Measurements from ENCODE around the gene MBOAT1.

MBOAT1 gene

DNA sequence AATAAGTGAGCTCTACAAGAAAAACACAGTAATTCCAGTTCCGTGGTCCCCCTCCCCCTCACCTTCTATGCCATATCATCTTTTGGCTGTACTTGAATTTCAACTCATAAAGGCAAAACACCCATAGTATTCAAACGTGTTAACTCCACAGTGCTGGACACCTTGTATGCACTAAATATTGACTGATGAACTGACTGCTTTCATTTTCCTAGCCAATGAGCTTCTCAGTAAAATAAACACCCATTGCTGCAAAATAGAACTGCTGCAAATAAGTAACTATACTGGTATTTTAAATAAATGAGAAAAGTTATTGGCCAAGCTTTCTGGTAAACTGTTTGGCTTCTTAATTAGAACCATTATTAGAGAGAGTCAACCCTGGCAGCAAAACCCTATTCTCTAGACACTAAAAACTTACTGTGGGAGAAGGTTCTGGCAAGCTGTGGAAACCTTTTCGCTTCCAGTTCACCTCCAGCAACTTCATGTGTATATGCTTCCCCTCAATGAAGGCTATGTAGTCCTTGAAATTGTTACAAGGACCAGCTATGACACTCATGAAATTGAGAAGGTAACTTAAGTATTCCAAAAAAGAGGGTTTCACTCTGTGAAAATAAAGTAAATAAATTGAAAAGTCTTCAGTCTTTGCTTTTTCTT, 86.0 kb downstream of the MBOAT1 start:
- Histone ChIP-seq H3K4me1 (ENCODE audit: control insufficient read depth, low read depth, low read length) (peaks cover 8% of the 10 kb centered on the region), H3K4me3 (ENCODE audit: low read length) (no peak overlapping the region)

DNA sequence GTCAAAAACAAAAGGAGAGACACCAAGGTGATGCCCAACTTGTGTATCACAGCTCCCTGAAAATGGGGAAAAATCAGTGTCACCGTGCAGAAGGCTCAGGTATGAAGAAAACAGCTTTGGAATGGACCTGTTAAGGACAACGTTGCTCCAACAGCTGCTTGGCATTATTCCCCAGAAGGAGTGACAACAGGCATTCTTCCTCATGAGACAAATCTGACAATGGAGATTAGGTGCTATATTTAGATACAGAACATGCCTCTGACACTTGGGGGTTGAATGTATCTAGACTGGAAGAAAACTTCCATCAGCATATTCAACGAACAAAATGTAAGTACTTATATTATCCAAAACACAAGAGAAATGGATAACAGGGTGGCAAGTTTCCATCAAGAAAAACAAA, 87.7 kb downstream of the MBOAT1 start:
- no peaks in the 10 kb centered on the region for H3K9me3 ChIP-seq (ENCODE audit: control insufficient read depth, low read depth, low read length)
- H3K27ac ChIP-seq (ENCODE audit: low read length), result no peak overlapping the region
- H3K4me3 ChIP-seq (ENCODE audit: low read length), result no peak overlapping the region
- H3K9ac ChIP-seq (ENCODE audit: low read length), result no peak overlapping the region
- no peaks in the 10 kb centered on the region for H3K27me3 ChIP-seq (ENCODE audit: control insufficient read depth, insufficient read depth, low read length)
- H3K36me3 ChIP-seq (ENCODE audit: control insufficient read depth, low read depth, low read length), result no peaks in the 10 kb centered on the region
- peaks cover 8% of the 10 kb centered on the region for H3K4me1 ChIP-seq (ENCODE audit: control insufficient read depth, low read depth, low read length)

More for the DNA sequence above, 86.0 kb downstream of the MBOAT1 start:
- Histone ChIP-seq H3K9me3 (ENCODE audit: control insufficient read depth, low read depth, low read length) (no peaks in the 10 kb centered on the region), H3K9ac (ENCODE audit: low read length) (no peak overlapping the region), H3K27ac (ENCODE audit: low read length) (no peak overlapping the region), H3K36me3 (ENCODE audit: control insufficient read depth, low read depth, low read length) (no peaks in the 10 kb centered on the region), H3K27me3 (ENCODE audit: control insufficient read depth, insufficient read depth, low read length) (no peaks in the 10 kb centered on the region)

DNA sequence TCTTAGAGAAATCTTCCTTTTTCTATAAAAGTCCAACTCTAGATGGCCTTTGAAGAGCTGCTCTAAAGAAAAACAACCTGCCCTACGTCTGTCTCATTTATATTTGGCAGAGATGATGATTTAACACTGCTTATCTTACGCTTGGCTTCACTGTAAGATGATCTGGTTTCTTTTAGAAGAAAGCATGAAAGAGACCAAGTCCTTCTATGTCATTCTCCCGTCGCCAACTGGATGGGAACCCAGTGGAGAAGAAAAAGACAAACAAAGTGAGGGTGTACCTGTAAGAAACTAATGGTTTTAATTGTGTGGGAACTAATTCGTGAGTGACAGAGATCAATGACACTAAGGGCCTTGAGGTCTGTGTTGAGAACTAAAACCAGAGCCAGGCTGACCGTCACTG, 92.8 kb downstream of the MBOAT1 start:
- no peaks in the 10 kb centered on the region for H3K9me3 ChIP-seq (ENCODE audit: control insufficient read depth, low read depth, low read length)
- no peaks in the 10 kb centered on the region for H3K4me1 ChIP-seq (ENCODE audit: control insufficient read depth, low read depth, low read length)
- no peaks in the 10 kb centered on the region for H3K36me3 ChIP-seq (ENCODE audit: control insufficient read depth, low read depth, low read length)
- no peak overlapping the region for H3K27ac ChIP-seq (ENCODE audit: low read length)
- H3K4me3 ChIP-seq (ENCODE audit: low read length), result no peak overlapping the region
- H3K9ac ChIP-seq (ENCODE audit: low read length), result no peak overlapping the region
- no peaks in the 10 kb centered on the region for H3K27me3 ChIP-seq (ENCODE audit: control insufficient read depth, insufficient read depth, low read length)

DNA sequence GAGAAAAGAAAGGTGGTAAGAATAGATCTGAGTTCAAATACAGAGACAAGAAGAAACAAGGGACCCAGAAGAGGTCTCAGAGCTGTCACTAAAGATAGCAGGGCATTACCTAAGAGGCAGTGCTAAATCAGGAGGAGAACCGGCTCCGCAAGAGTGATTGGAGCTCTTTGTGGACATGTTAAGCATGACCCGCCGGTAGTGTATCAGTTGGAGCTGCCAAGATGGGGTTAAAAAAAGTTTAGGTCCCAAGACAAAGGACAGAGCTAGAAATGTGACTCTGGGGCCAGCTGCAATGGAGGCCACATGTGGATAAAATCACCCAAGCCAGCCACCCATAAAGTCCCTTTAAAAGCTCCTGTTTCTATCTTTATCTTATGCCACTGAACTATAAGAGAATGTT, 93.4 kb downstream of the MBOAT1 start:
- no peak overlapping the region for H3K27ac ChIP-seq (ENCODE audit: low read length)
- H3K9me3 ChIP-seq (ENCODE audit: control insufficient read depth, low read depth, low read length), result no peaks in the 10 kb centered on the region
- H3K4me3 ChIP-seq (ENCODE audit: low read length), result no peak overlapping the region
- no peaks in the 10 kb centered on the region for H3K36me3 ChIP-seq (ENCODE audit: control insufficient read depth, low read depth, low read length)
- H3K27me3 ChIP-seq (ENCODE audit: control insufficient read depth, insufficient read depth, low read length), result no peaks in the 10 kb centered on the region
- no peak overlapping the region for H3K9ac ChIP-seq (ENCODE audit: low read length)
- no peaks in the 10 kb centered on the region for H3K4me1 ChIP-seq (ENCODE audit: control insufficient read depth, low read depth, low read length)

DNA sequence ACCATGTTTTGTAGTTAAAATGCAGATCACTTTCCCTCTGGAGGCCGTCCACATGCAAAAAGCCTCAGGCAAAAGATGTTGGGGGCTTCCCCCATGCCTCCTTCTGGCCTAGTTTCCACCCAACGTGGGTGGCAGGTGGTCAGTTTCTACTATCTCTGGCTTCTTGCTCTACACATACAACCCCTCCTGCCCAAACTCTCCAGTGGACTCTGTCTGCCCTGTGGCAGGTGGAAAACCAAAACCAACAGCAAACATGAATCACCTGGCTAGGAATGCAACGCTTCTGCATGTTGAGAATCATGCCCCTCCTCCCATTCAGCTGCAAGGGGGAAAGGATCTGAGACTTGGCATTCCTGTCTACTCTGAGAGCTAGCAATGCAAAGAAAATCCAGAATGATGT, 94.8 kb downstream of the MBOAT1 start:
- no peaks in the 10 kb centered on the region for H3K4me1 ChIP-seq (ENCODE audit: control insufficient read depth, low read depth, low read length)
- H3K4me3 ChIP-seq (ENCODE audit: low read length), result no peak overlapping the region
- H3K9me3 ChIP-seq (ENCODE audit: control insufficient read depth, low read depth, low read length), result no peaks in the 10 kb centered on the region
- H3K36me3 ChIP-seq (ENCODE audit: control insufficient read depth, low read depth, low read length), result no peaks in the 10 kb centered on the region
- H3K27me3 ChIP-seq (ENCODE audit: control insufficient read depth, insufficient read depth, low read length), result no peaks in the 10 kb centered on the region
- no peak overlapping the region for H3K27ac ChIP-seq (ENCODE audit: low read length)
- H3K9ac ChIP-seq (ENCODE audit: low read length), result no peak overlapping the region

DNA sequence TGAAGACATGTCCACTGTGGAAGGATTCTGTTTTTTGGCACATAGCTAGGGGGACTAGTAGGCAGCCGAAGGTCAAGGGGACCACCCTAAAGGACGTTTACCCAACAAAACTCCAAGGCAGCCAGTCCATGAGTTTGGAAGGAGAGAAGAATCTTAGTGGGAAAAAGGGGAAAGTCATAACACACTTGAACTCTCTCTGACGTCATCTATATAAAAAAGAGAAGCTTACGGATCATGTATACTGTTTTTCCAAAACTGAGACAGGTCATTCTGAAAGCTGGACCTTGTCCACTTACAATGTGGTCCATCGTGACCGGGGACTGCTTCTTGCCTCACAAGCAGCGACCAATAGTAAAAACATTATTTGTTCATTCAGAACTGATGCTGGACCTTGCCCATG, 95.5 kb downstream of the MBOAT1 start:
- no peaks in the 10 kb centered on the region for H3K36me3 ChIP-seq (ENCODE audit: control insufficient read depth, low read depth, low read length)
- H3K4me3 ChIP-seq (ENCODE audit: low read length), result no peak overlapping the region
- H3K4me1 ChIP-seq (ENCODE audit: control insufficient read depth, low read depth, low read length), result no peaks in the 10 kb centered on the region

DNA sequence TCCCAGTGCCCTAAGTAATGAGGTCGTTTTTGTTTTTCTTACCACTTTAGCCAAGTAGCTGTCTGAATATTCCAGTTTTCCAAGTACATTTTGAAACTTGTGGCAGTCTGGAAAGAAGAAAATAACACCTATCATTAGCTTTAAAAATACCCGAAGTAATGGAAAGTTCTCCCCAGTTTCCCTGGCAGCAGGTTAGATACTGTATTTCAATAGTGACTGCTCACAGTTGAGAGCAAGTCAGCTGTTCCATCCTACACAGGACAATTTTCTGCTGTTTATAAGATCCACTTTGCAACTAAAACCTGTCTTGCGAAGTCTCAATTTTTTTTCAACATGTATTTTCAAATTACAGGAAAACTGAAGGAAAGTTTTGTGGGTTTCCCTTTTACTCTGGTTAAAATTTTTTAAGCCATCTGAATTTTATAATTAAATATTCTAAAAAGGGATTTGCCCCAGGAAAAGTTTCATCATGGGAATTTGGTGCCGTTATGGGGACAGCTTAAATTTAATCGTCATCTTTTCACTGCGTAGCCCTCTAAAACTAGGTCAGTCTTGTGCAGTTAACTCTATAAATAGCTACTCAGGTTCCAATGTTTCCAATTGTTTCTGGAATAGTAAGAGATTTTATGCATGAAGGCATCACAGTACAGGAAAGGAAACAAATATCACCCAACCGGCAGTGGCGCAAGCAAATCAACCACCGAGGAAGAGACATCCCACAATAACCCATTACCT, 96.9 kb downstream of the MBOAT1 start:
- Histone ChIP-seq H3K27me3 (ENCODE audit: control insufficient read depth, insufficient read depth, low read length) (no peaks in the 10 kb centered on the region), H3K4me3 (ENCODE audit: low read length) (no peak overlapping the region), H3K9ac (ENCODE audit: low read length) (no peak overlapping the region), H3K36me3 (ENCODE audit: control insufficient read depth, low read depth, low read length) (no peaks in the 10 kb centered on the region), H3K9me3 (ENCODE audit: control insufficient read depth, low read depth, low read length) (no peaks in the 10 kb centered on the region), H3K27ac (ENCODE audit: low read length) (no peak overlapping the region), H3K4me1 (ENCODE audit: control insufficient read depth, low read depth, low read length) (no peaks in the 10 kb centered on the region)

More for the DNA sequence above, 95.5 kb downstream of the MBOAT1 start:
- no peaks in the 10 kb centered on the region for H3K27me3 ChIP-seq (ENCODE audit: control insufficient read depth, insufficient read depth, low read length)
- H3K27ac ChIP-seq (ENCODE audit: low read length), result no peak overlapping the region
- no peak overlapping the region for H3K9ac ChIP-seq (ENCODE audit: low read length)
- no peaks in the 10 kb centered on the region for H3K9me3 ChIP-seq (ENCODE audit: control insufficient read depth, low read depth, low read length)

DNA sequence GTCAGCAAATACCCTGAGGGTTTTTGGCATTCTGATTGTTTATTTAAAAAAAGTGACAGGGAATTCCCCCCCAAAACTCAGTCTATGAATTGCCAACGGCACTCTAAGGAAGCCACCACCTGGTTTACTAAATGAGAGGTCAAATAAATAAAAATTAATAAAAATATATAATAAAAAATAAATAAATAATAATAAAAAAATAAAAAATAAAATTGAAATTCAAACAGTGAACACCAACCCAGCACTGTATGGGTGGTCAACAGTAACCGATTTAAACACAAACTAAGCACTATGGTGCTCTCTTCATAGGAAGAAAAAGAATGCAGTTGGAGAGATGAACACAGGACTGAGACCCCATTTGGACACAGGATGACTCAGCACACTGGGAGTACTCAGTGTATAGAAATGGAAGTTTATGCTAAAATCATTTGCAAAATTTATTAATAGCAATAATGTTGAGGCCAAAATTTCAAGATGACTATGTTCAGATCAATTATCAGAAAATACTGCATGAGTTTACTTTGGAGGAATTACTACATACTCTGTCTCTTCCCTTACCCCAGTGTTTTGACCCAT, 98.5 kb downstream of the MBOAT1 start:
- Histone ChIP-seq H3K9me3 (ENCODE audit: control insufficient read depth, low read depth, low read length) (no peaks in the 10 kb centered on the region), H3K27me3 (ENCODE audit: control insufficient read depth, insufficient read depth, low read length) (no peaks in the 10 kb centered on the region), H3K9ac (ENCODE audit: low read length) (no peak overlapping the region), H3K27ac (ENCODE audit: low read length) (no peak overlapping the region), H3K4me3 (ENCODE audit: low read length) (no peak overlapping the region), H3K4me1 (ENCODE audit: control insufficient read depth, low read depth, low read length) (no peaks in the 10 kb centered on the region), H3K36me3 (ENCODE audit: control insufficient read depth, low read depth, low read length) (no peaks in the 10 kb centered on the region)

DNA sequence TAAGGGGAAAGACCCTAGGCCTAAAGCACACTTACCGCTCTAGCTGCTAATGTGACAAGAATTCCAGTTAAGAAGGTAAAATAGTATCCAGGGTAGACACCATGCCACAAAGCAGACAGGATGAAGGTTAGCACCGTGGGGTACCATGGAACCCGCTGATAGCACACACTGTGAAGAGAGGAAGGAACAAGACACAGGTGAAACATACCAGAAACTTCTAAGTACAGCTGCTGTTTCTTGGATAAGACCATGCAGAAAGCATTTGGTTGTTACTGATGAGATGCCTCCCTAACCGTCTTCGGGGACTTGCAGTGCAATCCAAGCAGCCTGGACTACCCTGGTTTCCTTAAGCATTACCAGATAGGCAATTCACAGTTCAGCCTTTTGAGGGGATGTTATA, 99.4 kb downstream of the MBOAT1 start:
- Histone ChIP-seq H3K9ac (ENCODE audit: low read length) (no peak overlapping the region), H3K27ac (ENCODE audit: low read length) (no peak overlapping the region), H3K4me3 (ENCODE audit: low read length) (no peak overlapping the region), H3K4me1 (ENCODE audit: control insufficient read depth, low read depth, low read length) (no peaks in the 10 kb centered on the region), H3K9me3 (ENCODE audit: control insufficient read depth, low read depth, low read length) (no peaks in the 10 kb centered on the region), H3K36me3 (ENCODE audit: control insufficient read depth, low read depth, low read length) (no peaks in the 10 kb centered on the region), H3K27me3 (ENCODE audit: control insufficient read depth, insufficient read depth, low read length) (no peaks in the 10 kb centered on the region)

DNA sequence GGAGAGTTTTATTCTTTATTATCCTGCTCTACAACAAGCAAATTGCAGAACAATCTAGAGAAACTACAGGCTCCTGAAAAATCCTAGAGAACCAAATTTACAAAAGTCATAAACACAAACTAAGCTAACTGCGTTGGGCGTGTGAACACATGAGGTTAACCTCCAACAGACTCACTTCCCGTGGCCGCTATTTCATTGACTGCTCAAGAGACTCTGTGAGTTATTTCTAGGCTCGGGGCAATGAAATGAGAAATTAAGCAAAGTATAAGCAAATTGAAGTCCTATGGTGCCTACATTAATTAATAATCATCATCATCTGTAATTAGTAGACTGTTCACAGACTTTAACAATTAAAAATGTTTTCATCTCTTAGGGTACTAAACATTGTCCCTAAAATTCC, 100.0 kb downstream of the MBOAT1 start:
- Histone ChIP-seq H3K27me3 (ENCODE audit: control insufficient read depth, insufficient read depth, low read length) (no peaks in the 10 kb centered on the region), H3K36me3 (ENCODE audit: control insufficient read depth, low read depth, low read length) (no peaks in the 10 kb centered on the region), H3K27ac (ENCODE audit: low read length) (no peak overlapping the region), H3K4me1 (ENCODE audit: control insufficient read depth, low read depth, low read length) (no peaks in the 10 kb centered on the region), H3K9me3 (ENCODE audit: control insufficient read depth, low read depth, low read length) (no peaks in the 10 kb centered on the region), H3K4me3 (ENCODE audit: low read length) (no peak overlapping the region), H3K9ac (ENCODE audit: low read length) (no peak overlapping the region)

DNA sequence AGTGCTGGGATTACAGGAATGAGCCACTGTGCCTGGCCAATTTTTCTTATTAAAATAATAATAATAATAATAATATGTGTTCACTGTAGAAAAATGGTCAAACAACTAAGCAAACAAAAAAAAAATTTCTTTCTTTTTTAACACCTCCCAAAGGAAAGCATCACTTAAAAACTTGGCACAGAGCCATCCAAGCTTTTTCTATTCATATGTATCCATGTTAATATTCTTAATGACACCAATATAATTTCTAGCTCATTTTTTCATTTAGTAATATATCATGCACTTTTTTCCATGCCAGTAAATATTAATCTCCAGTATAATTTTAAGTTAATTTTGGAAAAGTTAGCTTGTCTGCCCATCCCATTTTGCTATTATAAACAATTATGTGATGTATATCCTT, 101.8 kb downstream of the MBOAT1 start:
- Histone ChIP-seq H3K4me1 (ENCODE audit: control insufficient read depth, low read depth, low read length) (no peaks in the 10 kb centered on the region), H3K27ac (ENCODE audit: low read length) (no peak overlapping the region), H3K9me3 (ENCODE audit: control insufficient read depth, low read depth, low read length) (no peaks in the 10 kb centered on the region), H3K9ac (ENCODE audit: low read length) (no peak overlapping the region), H3K4me3 (ENCODE audit: low read length) (no peak overlapping the region), H3K27me3 (ENCODE audit: control insufficient read depth, insufficient read depth, low read length) (no peaks in the 10 kb centered on the region), H3K36me3 (ENCODE audit: control insufficient read depth, low read depth, low read length) (no peaks in the 10 kb centered on the region)

DNA sequence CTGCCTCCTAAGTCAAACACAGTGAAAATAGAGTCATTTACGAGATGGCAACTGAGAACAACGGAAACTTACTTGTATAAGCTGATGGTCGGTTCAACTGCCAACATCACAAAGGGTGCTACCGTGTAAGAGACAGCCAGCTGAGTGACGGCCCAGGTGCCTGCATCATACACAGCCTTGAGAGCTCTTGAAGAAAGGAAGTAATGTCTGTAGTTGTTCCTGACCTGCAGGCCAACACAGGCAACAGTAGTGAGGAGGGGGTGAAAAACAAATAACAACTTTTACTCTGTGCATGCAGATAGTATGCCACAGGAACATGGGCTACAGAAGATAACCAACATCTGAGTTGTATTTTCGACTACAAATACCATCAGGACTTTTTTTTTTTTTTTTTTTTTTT, 102.7 kb downstream of the MBOAT1 start:
- Histone ChIP-seq H3K4me1 (ENCODE audit: control insufficient read depth, low read depth, low read length) (no peaks in the 10 kb centered on the region), H3K27ac (ENCODE audit: low read length) (no peak overlapping the region), H3K9ac (ENCODE audit: low read length) (no peak overlapping the region), H3K4me3 (ENCODE audit: low read length) (no peak overlapping the region), H3K36me3 (ENCODE audit: control insufficient read depth, low read depth, low read length) (no peaks in the 10 kb centered on the region), H3K27me3 (ENCODE audit: control insufficient read depth, insufficient read depth, low read length) (no peaks in the 10 kb centered on the region), H3K9me3 (ENCODE audit: control insufficient read depth, low read depth, low read length) (no peaks in the 10 kb centered on the region)

Measured in iPS-18a (cell line).